HG03469 (cell line): ENCODE measurements around the gene ASAP2.

Source experiments
- ATAC-seq: cut with Tn5 transposase; IDR thresholded peaks from one replicate; pipeline ENCODE4 v1.9.1; 2021; ENCODE audit warnings: mild to moderate bottlenecking, moderate library complexity, moderate number of reproducible peaks; ENCODE audit not compliant: unreplicated experiment

Gene ASAP2

GRCh38 chr2:9205963-9206948 lies at the start of gene ASAP2:
Gene ASAP2, plus strand, starts transcription at chr2:9206812. Its CDS starts 293 bp downstream, at chr2:9207105.
- ATAC-seq, result no peak

GRCh38 chr2:9158786-9159779 lies 47.5 kb upstream of the ASAP2 start:
- ATAC-seq, result no peak

GRCh38 chr2:9160732-9161131 lies 45.9 kb upstream of the ASAP2 start:
- no peak for ATAC-seq

- ATAC-seq, result no peak
Measured at GRCh38 chr2:9162841-9163240, 43.8 kb upstream of the ASAP2 start.

- no peak for ATAC-seq
Measured at GRCh38 chr2:9163306-9164111, 43.1 kb upstream of the ASAP2 start.

- no peak for ATAC-seq
Measured at GRCh38 chr2:9164112-9164608, 42.5 kb upstream of the ASAP2 start.

GRCh38 chr2:9165625-9166024 lies 41.0 kb upstream of the ASAP2 start:
- ATAC-seq, result no peak

GRCh38 chr2:9166579-9167377 lies 39.8 kb upstream of the ASAP2 start:
- ATAC-seq, result no peak

GRCh38 chr2:9167718-9168657 lies 38.6 kb upstream of the ASAP2 start:
- no peak for ATAC-seq

GRCh38 chr2:9168821-9169221 lies 37.8 kb upstream of the ASAP2 start:
- no peak for ATAC-seq

GRCh38 chr2:9169349-9170107 lies 37.1 kb upstream of the ASAP2 start:
- ATAC-seq, result no peak

- ATAC-seq, result no peak
Measured at GRCh38 chr2:9170458-9171130, 36.0 kb upstream of the ASAP2 start.

GRCh38 chr2:9174771-9175437 lies 31.7 kb upstream of the ASAP2 start:
- ATAC-seq, result no peak

- no peak for ATAC-seq
Measured at GRCh38 chr2:9178110-9178903, 28.3 kb upstream of the ASAP2 start.

- ATAC-seq, result no peak
Measured at GRCh38 chr2:9178904-9179571, 27.6 kb upstream of the ASAP2 start.
